Measurements from ENCODE around the gene TNIP1.

TNIP1 gene

GRCh38 chr5:151113651-151114050 lies 32.8 kb upstream of the TNIP1 start:
- no peaks in the 10 kb centered on the region for H3K9me3 Mint-ChIP-seq
- H3K4me1 Mint-ChIP-seq, result peaks cover 21% of the 10 kb centered on the region
- H3K27ac Mint-ChIP-seq, result no peak overlapping the region
- no peak for ATAC-seq (ENCODE audit: low read depth)
- DNase-seq (ENCODE audit: low spot score in 2 of 2), result no peak
- no peak overlapping the region for H3K4me3 Mint-ChIP-seq
- H3K27me3 Mint-ChIP-seq, result no peaks in the 10 kb centered on the region
- H3K36me3 Mint-ChIP-seq, result peaks cover 34% of the 10 kb centered on the region

- no peak for DNase-seq (ENCODE audit: low spot score in 2 of 2)
- Mint-ChIP-seq H3K9me3 (no peaks in the 10 kb centered on the region), H3K27ac (peak overlapping the region; percentile 81), H3K4me1 (peaks cover 31% of the 10 kb centered on the region), H3K27me3 (no peaks in the 10 kb centered on the region), H3K36me3 (peaks cover 39% of the 10 kb centered on the region), H3K4me3 (peak overlapping the region; percentile 48)
- ATAC-seq (ENCODE audit: low read depth), result peak; percentile 23
Observed at GRCh38 chr5:151110992-151111391, 30.2 kb upstream of the TNIP1 start.

GRCh38 chr5:151110122-151110681 lies 29.4 kb upstream of the TNIP1 start:
- ATAC-seq (ENCODE audit: low read depth) (peak; percentile 50), DNase-seq (ENCODE audit: low spot score in 2 of 2) (no peak)
- Mint-ChIP-seq H3K4me3 (peak overlapping the region; percentile 48), H3K4me1 (peaks cover 27% of the 10 kb centered on the region), H3K27me3 (no peaks in the 10 kb centered on the region), H3K27ac (peak overlapping the region; percentile 81), H3K9me3 (no peaks in the 10 kb centered on the region), H3K36me3 (peaks cover 39% of the 10 kb centered on the region)

- no peak overlapping the region for H3K27ac Mint-ChIP-seq
Observed at GRCh38 chr5:151108566-151108965, 27.7 kb upstream of the TNIP1 start.

DNA sequence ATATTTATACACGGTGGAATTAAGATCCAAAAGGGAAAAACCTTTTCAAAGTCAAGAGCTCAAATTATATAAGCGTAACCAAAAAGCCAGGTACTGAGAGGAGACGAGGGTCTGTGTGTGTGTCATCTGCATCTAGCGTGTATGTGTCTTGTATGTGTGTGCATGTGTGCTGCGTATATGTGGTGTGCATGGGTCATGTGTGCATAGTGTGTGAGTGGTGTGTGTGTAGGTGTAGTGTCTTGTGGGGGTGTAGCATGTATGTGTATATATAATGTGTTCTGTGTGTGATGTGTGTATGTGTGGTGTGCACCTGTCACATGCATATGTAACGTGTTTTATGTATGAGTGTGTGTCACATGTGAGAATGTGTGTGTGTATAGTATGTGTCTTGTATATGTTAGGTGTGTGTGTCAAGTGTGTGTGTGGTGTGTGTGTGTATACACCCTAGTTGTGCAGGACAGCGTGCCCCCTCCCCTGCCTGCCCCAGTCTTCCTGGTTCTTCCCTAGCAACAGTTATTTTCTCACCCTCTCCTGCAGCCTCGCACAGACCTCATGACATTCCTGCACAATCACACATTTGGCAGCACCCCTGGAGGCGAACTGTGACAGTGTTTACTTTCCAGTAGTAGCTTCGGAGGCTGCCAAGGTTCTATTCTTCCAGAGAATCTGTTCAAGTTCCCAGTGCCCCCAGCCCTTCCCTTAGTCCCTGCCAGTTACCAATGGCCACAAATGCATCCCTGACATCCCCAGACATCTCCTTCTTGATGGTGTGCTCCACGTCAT lies 27.1 kb upstream of the TNIP1 start:
- H3K27ac Mint-ChIP-seq, result no peak overlapping the region
- no peaks in the 10 kb centered on the region for H3K9me3 Mint-ChIP-seq
- DNase-seq (ENCODE audit: low spot score in 2 of 2), result no peak
- no peaks in the 10 kb centered on the region for H3K27me3 Mint-ChIP-seq
- H3K36me3 Mint-ChIP-seq, result peaks cover 44% of the 10 kb centered on the region
- peaks cover 24% of the 10 kb centered on the region for H3K4me1 Mint-ChIP-seq
- H3K4me3 Mint-ChIP-seq, result no peak overlapping the region
- ATAC-seq (ENCODE audit: low read depth), result no peak

More at GRCh38 chr5:151108566-151108965, 27.7 kb upstream of the TNIP1 start:
- Mint-ChIP-seq H3K36me3 (peaks cover 41% of the 10 kb centered on the region), H3K9me3 (no peaks in the 10 kb centered on the region), H3K4me3 (no peak overlapping the region), H3K27me3 (no peaks in the 10 kb centered on the region), H3K4me1 (peaks cover 24% of the 10 kb centered on the region)
- DNase-seq (ENCODE audit: low spot score in 2 of 2) (no peak), ATAC-seq (ENCODE audit: low read depth) (no peak)

DNA sequence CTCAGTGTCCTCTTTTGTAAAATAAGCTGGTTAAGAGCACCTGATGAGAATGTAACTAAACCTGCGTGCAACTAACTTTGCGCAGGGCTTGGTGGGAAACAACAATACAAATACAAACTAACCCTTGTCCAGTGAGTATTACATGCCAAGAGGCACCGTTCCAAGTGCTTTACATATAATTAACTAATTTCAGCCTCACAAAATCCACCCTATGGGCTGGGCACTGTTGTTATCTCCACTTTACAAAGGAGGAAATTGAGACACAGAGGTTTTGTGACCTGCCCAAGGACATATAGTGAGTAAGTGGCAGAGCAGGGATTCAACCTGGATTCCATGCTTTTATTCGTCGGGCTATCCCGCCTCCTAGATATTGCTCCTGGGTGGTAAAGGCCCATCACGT lies 26.2 kb upstream of the TNIP1 start:
- Mint-ChIP-seq H3K9me3 (no peaks in the 10 kb centered on the region), H3K36me3 (peaks cover 41% of the 10 kb centered on the region), H3K27ac (peak overlapping the region; percentile 19), H3K4me1 (peaks cover 24% of the 10 kb centered on the region), H3K4me3 (no peak overlapping the region), H3K27me3 (no peaks in the 10 kb centered on the region)
- DNase-seq (ENCODE audit: low spot score in 2 of 2) (no peak), ATAC-seq (ENCODE audit: low read depth) (no peak)

DNA sequence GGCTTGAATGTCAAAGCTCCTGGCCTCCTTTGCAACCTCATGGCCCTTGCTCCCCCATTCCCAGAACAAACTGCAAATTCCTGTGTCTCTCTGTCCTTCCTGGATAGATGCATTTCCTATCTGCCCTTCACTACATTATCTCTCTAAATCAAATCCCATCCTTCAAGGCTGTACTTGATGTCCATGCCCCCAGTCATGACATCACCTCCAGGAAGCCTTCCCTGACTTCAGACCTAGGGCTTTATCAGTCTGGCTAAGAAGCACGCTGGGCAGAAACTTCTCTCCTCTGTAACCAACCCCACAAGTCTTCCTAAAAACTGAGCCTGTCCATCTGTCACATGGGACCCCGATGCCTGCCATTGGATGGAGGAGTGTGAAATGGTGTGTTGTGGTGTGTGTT lies 25.7 kb upstream of the TNIP1 start:
- peaks cover 29% of the 10 kb centered on the region for H3K4me1 Mint-ChIP-seq
- H3K36me3 Mint-ChIP-seq, result peaks cover 46% of the 10 kb centered on the region
- ATAC-seq (ENCODE audit: low read depth) (no peak), DNase-seq (ENCODE audit: low spot score in 2 of 2) (no peak)
- no peak overlapping the region for H3K4me3 Mint-ChIP-seq
- no peaks in the 10 kb centered on the region for H3K9me3 Mint-ChIP-seq
- no peaks in the 10 kb centered on the region for H3K27me3 Mint-ChIP-seq
- peak overlapping the region; percentile 19 for H3K27ac Mint-ChIP-seq

- no peak for DNase-seq (ENCODE audit: low spot score in 2 of 2)
- H3K27me3 Mint-ChIP-seq, result no peaks in the 10 kb centered on the region
- peak overlapping the region; percentile 19 for H3K27ac Mint-ChIP-seq
- H3K4me3 Mint-ChIP-seq, result no peak overlapping the region
- H3K9me3 Mint-ChIP-seq, result no peaks in the 10 kb centered on the region
- H3K36me3 Mint-ChIP-seq, result peaks cover 48% of the 10 kb centered on the region
- H3K4me1 Mint-ChIP-seq, result peaks cover 25% of the 10 kb centered on the region
- ATAC-seq (ENCODE audit: low read depth), result no peak
Observed at GRCh38 chr5:151106043-151106442, 25.2 kb upstream of the TNIP1 start.

DNA sequence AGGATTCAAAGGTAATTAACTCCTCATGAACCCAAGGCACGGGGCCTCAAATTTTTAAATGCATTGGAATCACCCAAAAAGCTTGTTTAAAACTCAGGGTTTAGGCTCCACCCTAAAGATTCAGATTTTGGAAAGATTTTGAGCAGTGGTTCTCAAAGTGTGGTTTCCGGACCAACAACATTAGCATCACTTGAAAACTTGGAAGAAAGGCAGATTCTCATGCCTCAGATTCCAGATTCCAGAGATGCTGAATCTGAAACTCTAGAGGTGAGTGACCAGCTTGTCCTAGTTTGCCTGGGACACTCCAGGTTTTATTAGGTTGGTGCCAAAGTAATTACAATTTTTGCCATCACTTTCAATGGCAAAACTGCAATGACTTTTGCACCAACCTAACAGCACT lies 24.7 kb upstream of the TNIP1 start:
- ATAC-seq (ENCODE audit: low read depth) (no peak), DNase-seq (ENCODE audit: low spot score in 2 of 2) (no peak)
- Mint-ChIP-seq H3K9me3 (no peaks in the 10 kb centered on the region), H3K36me3 (peaks cover 53% of the 10 kb centered on the region), H3K4me3 (no peak overlapping the region), H3K27ac (peak overlapping the region; percentile 79), H3K27me3 (no peaks in the 10 kb centered on the region), H3K4me1 (peaks cover 20% of the 10 kb centered on the region)

GRCh38 chr5:151104795-151105194 lies 24.0 kb upstream of the TNIP1 start:
- ATAC-seq (ENCODE audit: low read depth), result no peak
- H3K27me3 Mint-ChIP-seq, result no peaks in the 10 kb centered on the region
- H3K36me3 Mint-ChIP-seq, result peaks cover 55% of the 10 kb centered on the region

DNA sequence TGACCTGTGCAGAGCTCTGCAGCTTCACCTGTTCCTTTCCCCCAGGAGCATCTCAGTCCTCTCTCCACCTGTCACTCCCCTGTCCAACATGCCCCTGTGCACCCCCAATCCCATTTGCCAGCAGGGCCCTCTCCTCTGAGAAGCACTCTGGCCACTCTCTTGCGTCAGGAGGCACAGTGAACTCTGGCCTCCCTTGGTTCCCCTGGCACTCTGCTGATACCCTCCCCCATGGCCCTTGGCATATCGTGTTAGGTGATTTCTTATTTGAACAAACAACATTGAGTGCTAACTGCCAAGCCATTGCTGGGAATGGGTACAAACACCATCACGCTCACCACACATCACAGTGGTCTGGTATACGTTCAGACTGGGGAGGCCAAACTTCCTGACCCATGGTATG lies 20.9 kb upstream of the TNIP1 start:
- H3K27me3 Mint-ChIP-seq, result no peaks in the 10 kb centered on the region

More at GRCh38 chr5:151104795-151105194, 24.0 kb upstream of the TNIP1 start:
- Mint-ChIP-seq H3K9me3 (no peaks in the 10 kb centered on the region), H3K4me1 (peaks cover 18% of the 10 kb centered on the region), H3K27ac (peak overlapping the region; percentile 75), H3K4me3 (no peak overlapping the region)
- no peak for DNase-seq (ENCODE audit: low spot score in 2 of 2)

DNA sequence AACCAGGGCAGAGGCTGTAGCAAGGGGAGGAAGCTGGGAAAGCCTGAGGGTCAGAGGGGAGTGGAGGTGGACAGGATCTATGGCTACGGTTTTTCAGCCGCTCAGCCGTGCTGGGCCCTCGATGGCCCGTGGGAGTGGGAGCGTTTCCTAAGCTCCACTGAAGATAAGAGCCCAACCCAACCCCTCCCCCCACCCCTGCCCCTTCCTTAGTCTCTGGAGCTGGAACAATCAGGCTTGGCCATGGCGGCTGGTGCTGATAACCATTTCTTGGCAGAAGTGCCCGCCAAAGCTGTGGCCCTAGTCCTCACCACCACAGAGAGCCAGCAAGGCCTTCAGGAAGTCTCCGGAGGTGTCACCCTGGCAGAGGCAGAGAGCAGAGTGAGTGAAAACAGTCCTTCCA lies 20.3 kb upstream of the TNIP1 start:
- H3K27me3 Mint-ChIP-seq, result no peaks in the 10 kb centered on the region
- no peak overlapping the region for H3K4me3 Mint-ChIP-seq
- ATAC-seq (ENCODE audit: low read depth), result no peak
- peaks cover 24% of the 10 kb centered on the region for H3K4me1 Mint-ChIP-seq
- H3K36me3 Mint-ChIP-seq, result peaks cover 34% of the 10 kb centered on the region
- DNase-seq (ENCODE audit: low spot score in 2 of 2), result no peak
- no peaks in the 10 kb centered on the region for H3K9me3 Mint-ChIP-seq
- peak overlapping the region; percentile 60 for H3K27ac Mint-ChIP-seq

More for the DNA sequence above, 20.9 kb upstream of the TNIP1 start:
- no peak overlapping the region for H3K4me3 Mint-ChIP-seq
- H3K27ac Mint-ChIP-seq, result peak overlapping the region; percentile 85
- peaks cover 40% of the 10 kb centered on the region for H3K36me3 Mint-ChIP-seq
- ATAC-seq (ENCODE audit: low read depth) (no peak), DNase-seq (ENCODE audit: low spot score in 2 of 2) (no peak)
- H3K4me1 Mint-ChIP-seq, result peaks cover 28% of the 10 kb centered on the region
- no peaks in the 10 kb centered on the region for H3K9me3 Mint-ChIP-seq

GRCh38 chr5:151100681-151101080 lies 19.8 kb upstream of the TNIP1 start:
- Mint-ChIP-seq H3K36me3 (peaks cover 34% of the 10 kb centered on the region), H3K4me1 (peaks cover 29% of the 10 kb centered on the region)

GRCh38 chr5:151098768-151099121 lies 17.9 kb upstream of the TNIP1 start:
- Mint-ChIP-seq H3K27ac (peak overlapping the region; percentile 89), H3K9me3 (no peaks in the 10 kb centered on the region), H3K4me1 (peaks cover 39% of the 10 kb centered on the region), H3K36me3 (peaks cover 29% of the 10 kb centered on the region), H3K4me3 (no peak overlapping the region), H3K27me3 (no peaks in the 10 kb centered on the region)
- ATAC-seq (ENCODE audit: low read depth) (no peak), DNase-seq (ENCODE audit: low spot score in 2 of 2) (no peak)

More at GRCh38 chr5:151100681-151101080, 19.8 kb upstream of the TNIP1 start:
- Mint-ChIP-seq H3K27ac (peak overlapping the region; percentile 60), H3K4me3 (no peak overlapping the region), H3K9me3 (no peaks in the 10 kb centered on the region), H3K27me3 (no peaks in the 10 kb centered on the region)
- DNase-seq (ENCODE audit: low spot score in 2 of 2) (no peak), ATAC-seq (ENCODE audit: low read depth) (no peak)
